GM23338 (cell line): ENCODE data around the gene WASF2.

ENCODE experiments used
- CREB1 ChIP-seq: fragments of 250-450 bp; sonication (Bioruptor Pico); IDR thresholded peaks from 2 replicates; pipeline ENCODE4 v1.5.0; 2020; ENCODE audit warnings: low read depth, mild to moderate bottlenecking, moderate library complexity
- CTCF ChIP-seq, 2 experiments: fragments of 200-600 bp in 1 of 2; sonication (generic) in 1 of 2; conservative IDR thresholded peaks; 2 replicates each; pipeline versions ENCODE4 v1.5.1 to v1.6.1; 2016 to 2017; ENCODE audit warnings: antibody characterized with exemption in 2 of 2, low read depth in 2 of 2, mild to moderate bottlenecking in 2 of 2, moderate library complexity in 1 of 2
- ETS1 ChIP-seq: IDR thresholded peaks from 2 replicates; pipeline ENCODE4 v1.6.1; 2016; ENCODE audit warnings: antibody characterized with exemption
- EZH2 ChIP-seq: fragments of 200-600 bp; sonication (generic); IDR thresholded peaks from one replicate; pipeline ENCODE4 v1.8.0; 2017; ENCODE audit warnings: antibody characterized with exemption, mild to moderate bottlenecking, low read depth; ENCODE audit not compliant: unreplicated experiment
- EZH2phosphoT487 ChIP-seq: fragments of 200-600 bp; sonication (generic); IDR thresholded peaks from one replicate; pipeline ENCODE4 v1.8.1; 2018; ENCODE audit warnings: antibody characterized with exemption; ENCODE audit not compliant: unreplicated experiment
- POLR2AphosphoS5 ChIP-seq: IDR thresholded peaks from 2 replicates; pipeline ENCODE4 v1.6.1; 2016; ENCODE audit warnings: antibody characterized with exemption, low read depth
- REST ChIP-seq: IDR thresholded peaks from one replicate; pipeline ENCODE4 v1.6.1; 2018; ENCODE audit warnings: antibody characterized with exemption; ENCODE audit not compliant: unreplicated experiment
- ZNF114 ChIP-seq: fragments of 250-450 bp; sonication (Bioruptor Pico); IDR thresholded peaks from 2 replicates; pipeline ENCODE4 v1.5.0; 2020; ENCODE audit warnings: mild to moderate bottlenecking, moderate library complexity

- TF ChIP-seq EZH2 (no peak), REST (no peak), CTCF (conservative IDR thresholded peaks at IDR 0.05; ENCODE audit: low read depth in 2 of 2) (no peak), POLR2AphosphoS5 (no peak), EZH2phosphoT487 (no peak), CREB1 (CRISPR knock-in tag) (no peak), ETS1 (no peak), ZNF114 (CRISPR knock-in tag) (no peak)
These were observed 6.3 kb downstream of the WASF2 start for GRCh38 chr1:27483659-27484058.
